HUES48 (cell line): Measurements from ENCODE around the gene MYEF2.

ENCODE experiments used
- H3K27ac ChIP-seq: one replicate; pipeline ENCODE4 v1.7.0; 2013; ENCODE audit warnings: low read depth, low read length, inconsistent platforms
- H3K27me3 ChIP-seq: 2 replicates; pipeline ENCODE4 v1.6.1; 2013; ENCODE audit warnings: mild to moderate bottlenecking, low read length; ENCODE audit not compliant: control insufficient read depth, insufficient read depth
- H3K36me3 ChIP-seq: 2 replicates; pipeline ENCODE4 v1.6.1; 2013; ENCODE audit warnings: low read length; ENCODE audit not compliant: control insufficient read depth, insufficient read depth
- H3K4me1 ChIP-seq: 2 replicates; pipeline ENCODE4 v1.6.1; 2013; ENCODE audit warnings: mild to moderate bottlenecking, low read length; ENCODE audit not compliant: control insufficient read depth, insufficient read depth
- H3K4me3 ChIP-seq: 2 replicates; pipeline ENCODE4 v1.5.1; 2013; ENCODE audit warnings: mild to moderate bottlenecking, low read depth, low read length
- H3K9ac ChIP-seq: 2 replicates; pipeline ENCODE4 v1.6.1; 2013; ENCODE audit warnings: mild to moderate bottlenecking, low read depth, low read length, moderate library complexity
- H3K9me3 ChIP-seq: 2 replicates; pipeline ENCODE4 v1.6.1; 2013; ENCODE audit warnings: low read length; ENCODE audit not compliant: control insufficient read depth, insufficient read depth

Gene MYEF2

DNA sequence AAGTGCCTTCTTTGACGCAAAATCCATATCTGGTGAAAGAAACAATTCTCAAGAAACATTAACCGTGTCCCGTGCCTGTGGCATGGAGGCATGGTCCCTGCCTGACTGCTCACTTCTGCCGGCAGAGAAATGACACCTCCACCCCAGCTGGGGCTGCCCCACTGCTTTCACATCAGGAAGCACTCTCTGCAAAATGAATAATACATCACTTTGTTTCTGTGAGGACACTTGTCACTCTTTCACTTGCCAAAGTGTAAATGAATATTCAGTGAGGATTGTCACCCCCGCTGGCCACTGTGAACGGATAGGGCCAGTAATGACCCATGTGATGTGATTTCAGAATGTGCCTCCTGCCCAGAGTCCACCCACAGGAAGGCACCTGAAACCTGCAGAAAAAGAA lies 88.4 kb downstream of the MYEF2 start:
- H3K4me1 ChIP-seq = no peaks in the 10 kb centered on the region
- H3K27ac ChIP-seq = no peak overlapping the region
- no peaks in the 10 kb centered on the region for H3K36me3 ChIP-seq
- H3K4me3 ChIP-seq = no peak overlapping the region
- H3K9ac ChIP-seq = no peak overlapping the region
- H3K27me3 ChIP-seq = no peaks in the 10 kb centered on the region
- peaks cover 21% of the 10 kb centered on the region for H3K9me3 ChIP-seq

DNA sequence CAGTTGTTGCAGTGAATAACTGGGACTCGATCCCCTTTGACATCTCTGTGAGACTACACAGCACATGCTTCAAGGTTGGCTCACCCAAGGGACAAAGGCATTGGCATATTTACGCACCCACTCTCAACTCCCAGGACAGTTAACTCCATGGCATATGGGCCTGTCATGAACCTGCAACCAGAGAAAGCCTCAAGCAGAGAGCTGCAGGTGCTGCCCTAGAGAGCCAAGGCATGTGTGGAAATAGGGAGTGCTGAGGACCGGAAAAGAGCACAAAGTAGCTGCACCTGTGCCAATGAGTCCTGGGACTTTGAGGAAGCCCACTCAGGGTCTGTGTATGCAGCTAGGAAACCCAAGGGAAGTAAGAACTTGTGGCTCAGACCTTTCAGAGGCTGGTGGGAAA lies 90.3 kb downstream of the MYEF2 start:
- no peak overlapping the region for H3K27ac ChIP-seq
- H3K36me3 ChIP-seq = no peaks in the 10 kb centered on the region
- no peak overlapping the region for H3K9ac ChIP-seq
- H3K9me3 ChIP-seq = peaks cover 21% of the 10 kb centered on the region
- no peaks in the 10 kb centered on the region for H3K4me1 ChIP-seq
- H3K27me3 ChIP-seq = no peaks in the 10 kb centered on the region
- H3K4me3 ChIP-seq = no peak overlapping the region

GRCh38 chr15:48086576-48086975 lies 91.5 kb downstream of the MYEF2 start:
- Histone ChIP-seq H3K4me1 (no peaks in the 10 kb centered on the region), H3K27me3 (no peaks in the 10 kb centered on the region), H3K36me3 (no peaks in the 10 kb centered on the region), H3K9me3 (peaks cover 21% of the 10 kb centered on the region), H3K9ac (no peak overlapping the region), H3K4me3 (no peak overlapping the region), H3K27ac (no peak overlapping the region)

- no peaks in the 10 kb centered on the region for H3K36me3 ChIP-seq
- H3K9ac ChIP-seq = no peak overlapping the region
- H3K9me3 ChIP-seq = peaks cover 21% of the 10 kb centered on the region
- no peak overlapping the region for H3K4me3 ChIP-seq
- no peaks in the 10 kb centered on the region for H3K4me1 ChIP-seq
- no peak overlapping the region for H3K27ac ChIP-seq
- H3K27me3 ChIP-seq = no peaks in the 10 kb centered on the region
Observed at GRCh38 chr15:48086133-48086532, 92.0 kb downstream of the MYEF2 start.

- H3K27me3 ChIP-seq = no peaks in the 10 kb centered on the region
- no peak overlapping the region for H3K4me3 ChIP-seq
- no peaks in the 10 kb centered on the region for H3K4me1 ChIP-seq
- no peaks in the 10 kb centered on the region for H3K36me3 ChIP-seq
- H3K9me3 ChIP-seq = peaks cover 21% of the 10 kb centered on the region
- no peak overlapping the region for H3K9ac ChIP-seq
- H3K27ac ChIP-seq = no peak overlapping the region
Observed at GRCh38 chr15:48085591-48085930, 92.5 kb downstream of the MYEF2 start.

DNA sequence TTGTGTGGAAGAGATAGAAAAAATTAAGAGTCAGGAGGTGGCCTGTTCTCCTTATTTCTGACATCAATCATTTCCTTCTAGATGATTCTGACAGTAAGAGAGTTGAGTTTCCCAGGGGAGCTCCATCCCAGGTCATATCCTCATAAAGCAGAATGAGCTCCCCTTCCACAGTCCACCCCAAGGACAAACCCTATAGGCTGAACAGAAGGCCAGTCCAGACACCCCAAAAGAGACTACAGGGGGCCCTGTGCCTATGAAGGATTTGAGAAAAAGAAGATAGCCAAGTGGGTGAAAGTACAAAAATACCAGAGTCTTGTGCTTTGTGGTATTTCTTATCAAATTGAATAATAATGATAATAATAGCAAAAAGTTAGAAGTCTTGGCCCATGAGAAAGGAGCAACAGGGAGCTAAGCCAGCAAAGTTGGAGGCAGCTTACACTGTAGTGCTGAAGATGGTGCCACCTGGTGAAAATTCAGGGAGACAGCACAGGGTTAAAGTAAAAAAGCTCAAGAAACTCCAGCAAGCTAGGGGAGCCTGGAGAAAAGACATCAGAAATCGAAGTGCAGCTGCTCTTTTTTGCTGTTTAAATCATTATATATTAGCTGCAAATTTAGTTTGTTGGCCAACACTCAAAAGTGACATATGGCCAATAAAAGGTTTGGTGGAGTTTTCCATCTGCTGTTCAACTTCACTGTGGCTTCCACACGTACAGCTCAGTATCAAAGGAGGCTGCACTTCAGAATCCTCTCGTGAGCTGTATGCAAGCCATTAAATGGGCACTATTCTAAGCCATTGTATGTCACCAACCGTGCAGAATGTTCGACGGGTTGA lies 93.1 kb downstream of the MYEF2 start:
- Histone ChIP-seq H3K9ac (no peak overlapping the region), H3K9me3 (peaks cover 21% of the 10 kb centered on the region), H3K27me3 (no peaks in the 10 kb centered on the region), H3K4me1 (no peaks in the 10 kb centered on the region), H3K4me3 (no peak overlapping the region), H3K36me3 (no peaks in the 10 kb centered on the region), H3K27ac (no peak overlapping the region)
